IPS-15b (cell line): ENCODE results near the gene AURKAIP1.

Experiments
- H3K27me3 ChIP-seq: one replicate; pipeline ENCODE4 v1.6.1; 2013; ENCODE audit warnings: low read length; ENCODE audit not compliant: control insufficient read depth, insufficient read depth
- H3K36me3 ChIP-seq: one replicate; pipeline ENCODE4 v1.6.1; 2013; ENCODE audit warnings: low read length; ENCODE audit not compliant: control insufficient read depth, insufficient read depth
- H3K4me1 ChIP-seq: one replicate; pipeline ENCODE4 v1.6.1; 2013; ENCODE audit warnings: mild to moderate bottlenecking, low read length; ENCODE audit not compliant: control insufficient read depth, insufficient read depth
- H3K4me3 ChIP-seq: one replicate; pipeline ENCODE4 v1.5.1; 2013; ENCODE audit warnings: low read depth, low read length
- H3K9ac ChIP-seq: one replicate; pipeline ENCODE4 v1.6.1; 2013; ENCODE audit warnings: low read depth, mild to moderate bottlenecking, low read length
- H3K9me3 ChIP-seq: one replicate; pipeline ENCODE4 v1.6.1; 2013; ENCODE audit warnings: mild to moderate bottlenecking, low read length; ENCODE audit not compliant: control insufficient read depth, insufficient read depth

AURKAIP1 gene

DNA sequence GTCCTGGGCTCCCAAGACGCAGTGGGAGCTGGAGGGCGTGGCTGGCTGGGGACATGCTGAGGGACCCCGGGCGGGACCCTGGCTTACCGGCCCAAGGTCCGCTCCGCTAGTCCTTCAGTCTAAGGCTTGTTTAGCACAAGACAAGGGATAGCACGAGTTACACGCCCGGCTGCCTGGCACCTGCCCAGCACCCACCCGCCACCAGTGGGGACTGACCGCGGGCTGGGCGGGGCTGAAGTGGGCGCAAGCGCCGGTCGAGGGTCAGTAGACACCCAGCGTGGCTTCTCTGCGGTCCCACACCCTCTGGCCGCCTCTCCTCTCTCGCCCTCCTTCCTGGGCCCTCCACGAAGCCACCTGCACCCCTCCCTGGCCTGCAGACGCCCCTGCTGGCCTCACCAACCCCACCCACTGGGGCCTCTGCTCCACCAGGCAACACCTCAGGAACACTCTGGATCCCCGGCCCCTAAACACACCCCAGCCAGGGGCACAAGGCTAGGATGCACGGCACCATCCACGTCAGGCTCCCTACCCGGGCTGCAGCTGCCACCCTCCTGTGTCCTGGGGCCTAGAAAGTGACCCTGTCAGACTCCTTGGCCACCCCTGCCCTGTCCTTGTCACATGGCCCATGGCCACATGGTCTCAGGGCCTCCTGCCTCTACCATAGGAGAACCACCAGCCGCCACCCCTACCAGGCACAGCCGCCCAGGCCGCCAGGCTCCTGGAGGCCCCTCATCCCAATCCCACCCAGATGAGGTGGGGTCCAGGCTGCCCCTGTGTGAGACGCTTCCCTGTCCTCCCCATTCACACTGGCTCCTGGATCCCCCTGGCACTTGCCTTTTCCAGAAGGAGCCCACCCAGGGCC is 37.8 kb downstream of the AURKAIP1 start:
- peaks cover 36% of the 10 kb centered on the region for H3K36me3 ChIP-seq
- H3K27me3 ChIP-seq = no peaks in the 10 kb centered on the region
- no peaks in the 10 kb centered on the region for H3K4me1 ChIP-seq
- no peak overlapping the region for H3K9ac ChIP-seq
- H3K9me3 ChIP-seq = no peaks in the 10 kb centered on the region
- no peak overlapping the region for H3K4me3 ChIP-seq

GRCh38 chr1:1336446-1336845 is 38.6 kb downstream of the AURKAIP1 start:
- H3K9me3 ChIP-seq = no peaks in the 10 kb centered on the region
- peaks cover 34% of the 10 kb centered on the region for H3K36me3 ChIP-seq
- no peaks in the 10 kb centered on the region for H3K27me3 ChIP-seq
- H3K4me1 ChIP-seq = no peaks in the 10 kb centered on the region
- no peak overlapping the region for H3K9ac ChIP-seq
- no peak overlapping the region for H3K4me3 ChIP-seq

DNA sequence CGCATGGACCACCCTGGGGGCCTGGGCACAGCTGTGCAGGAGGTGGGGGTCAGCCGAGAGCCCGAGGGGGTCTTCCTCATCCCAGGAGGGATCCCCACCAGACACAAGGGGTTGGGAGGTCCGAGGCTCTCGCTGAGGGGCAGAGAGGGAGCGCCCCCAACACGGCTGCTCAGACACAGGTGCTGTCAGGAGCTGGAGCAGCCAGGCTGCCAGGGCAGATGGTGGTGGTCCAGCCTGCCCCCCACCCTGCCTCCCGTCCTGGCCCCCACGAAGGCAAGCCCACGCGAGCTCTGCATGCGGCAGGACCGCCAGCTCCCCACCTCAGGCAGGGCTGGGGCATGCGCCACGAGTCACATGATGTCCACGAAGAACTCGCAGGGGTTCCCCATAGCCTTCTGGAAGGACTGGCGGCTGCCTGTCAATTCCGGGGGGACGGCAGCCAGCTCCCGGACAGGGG is 39.2 kb downstream of the AURKAIP1 start:
- Histone ChIP-seq H3K36me3 (peaks cover 28% of the 10 kb centered on the region), H3K4me3 (no peak overlapping the region), H3K4me1 (no peaks in the 10 kb centered on the region), H3K9me3 (no peaks in the 10 kb centered on the region), H3K9ac (no peak overlapping the region), H3K27me3 (no peaks in the 10 kb centered on the region)

- no peak overlapping the region for H3K9ac ChIP-seq
- H3K4me3 ChIP-seq = no peak overlapping the region
- no peaks in the 10 kb centered on the region for H3K4me1 ChIP-seq
- H3K27me3 ChIP-seq = no peaks in the 10 kb centered on the region
- no peaks in the 10 kb centered on the region for H3K9me3 ChIP-seq
- H3K36me3 ChIP-seq = peaks cover 24% of the 10 kb centered on the region
These were observed 39.7 kb downstream of the AURKAIP1 start for GRCh38 chr1:1335283-1335682.

DNA sequence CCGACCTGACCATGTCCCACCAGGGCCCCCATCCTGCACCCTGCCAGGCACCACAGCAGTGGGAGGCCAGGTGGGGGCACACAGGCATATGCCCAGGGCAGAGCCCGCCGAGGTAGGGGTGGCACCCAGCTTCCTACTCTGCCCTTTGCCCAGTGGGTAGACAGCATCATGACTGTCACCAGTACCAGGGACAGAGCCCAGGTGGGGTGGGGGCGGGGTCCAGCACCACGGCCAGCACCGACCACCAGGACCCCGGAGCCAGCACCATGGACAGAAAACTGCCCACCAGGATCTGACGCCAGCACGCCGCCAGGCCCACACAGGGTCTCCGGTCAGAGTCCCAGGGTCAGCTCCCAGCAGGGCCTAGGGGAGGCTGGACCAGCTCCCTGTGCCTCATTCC is 40.2 kb downstream of the AURKAIP1 start:
- H3K9me3 ChIP-seq = no peaks in the 10 kb centered on the region
- H3K4me1 ChIP-seq = no peaks in the 10 kb centered on the region
- H3K9ac ChIP-seq = no peak overlapping the region
- H3K4me3 ChIP-seq = no peak overlapping the region
- peaks cover 24% of the 10 kb centered on the region for H3K36me3 ChIP-seq
- H3K27me3 ChIP-seq = no peaks in the 10 kb centered on the region

DNA sequence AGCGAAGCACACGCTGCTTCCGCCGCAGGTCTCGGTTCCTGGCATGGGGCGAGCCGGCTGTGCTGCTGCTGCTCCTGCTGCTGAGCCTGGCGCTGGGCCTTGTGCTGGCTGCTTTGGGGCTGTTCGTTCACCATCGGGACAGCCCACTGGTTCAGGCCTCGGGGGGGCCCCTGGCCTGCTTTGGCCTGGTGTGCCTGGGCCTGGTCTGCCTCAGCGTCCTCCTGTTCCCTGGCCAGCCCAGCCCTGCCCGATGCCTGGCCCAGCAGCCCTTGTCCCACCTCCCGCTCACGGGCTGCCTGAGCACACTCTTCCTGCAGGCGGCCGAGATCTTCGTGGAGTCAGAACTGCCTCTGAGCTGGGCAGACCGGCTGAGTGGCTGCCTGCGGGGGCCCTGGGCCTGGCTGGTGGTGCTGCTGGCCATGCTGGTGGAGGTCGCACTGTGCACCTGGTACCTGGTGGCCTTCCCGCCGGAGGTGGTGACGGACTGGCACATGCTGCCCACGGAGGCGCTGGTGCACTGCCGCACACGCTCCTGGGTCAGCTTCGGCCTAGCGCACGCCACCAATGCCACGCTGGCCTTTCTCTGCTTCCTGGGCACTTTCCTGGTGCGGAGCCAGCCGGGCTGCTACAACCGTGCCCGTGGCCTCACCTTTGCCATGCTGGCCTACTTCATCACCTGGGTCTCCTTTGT is 41.3 kb downstream of the AURKAIP1 start:
- peaks cover 19% of the 10 kb centered on the region for H3K36me3 ChIP-seq

DNA sequence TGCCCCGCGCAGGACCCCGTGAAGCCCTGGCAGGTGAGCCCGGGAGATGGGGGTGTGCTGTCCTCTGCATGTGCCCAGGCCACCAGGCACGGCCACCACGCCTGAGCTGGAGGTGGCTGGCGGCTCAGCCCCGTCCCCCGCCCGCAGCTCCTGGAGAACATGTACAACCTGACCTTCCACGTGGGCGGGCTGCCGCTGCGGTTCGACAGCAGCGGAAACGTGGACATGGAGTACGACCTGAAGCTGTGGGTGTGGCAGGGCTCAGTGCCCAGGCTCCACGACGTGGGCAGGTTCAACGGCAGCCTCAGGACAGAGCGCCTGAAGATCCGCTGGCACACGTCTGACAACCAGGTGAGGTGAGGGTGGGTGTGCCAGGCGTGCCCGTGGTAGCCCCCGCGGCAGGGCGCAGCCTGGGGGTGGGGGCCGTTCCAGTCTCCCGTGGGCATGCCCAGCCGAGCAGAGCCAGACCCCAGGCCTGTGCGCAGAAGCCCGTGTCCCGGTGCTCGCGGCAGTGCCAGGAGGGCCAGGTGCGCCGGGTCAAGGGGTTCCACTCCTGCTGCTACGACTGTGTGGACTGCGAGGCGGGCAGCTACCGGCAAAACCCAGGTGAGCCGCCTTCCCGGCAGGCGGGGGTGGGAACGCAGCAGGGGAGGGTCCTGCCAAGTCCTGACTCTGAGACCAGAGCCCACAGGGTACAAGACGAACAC is 42.1 kb downstream of the AURKAIP1 start:
- no peaks in the 10 kb centered on the region for H3K27me3 ChIP-seq
- no peak overlapping the region for H3K4me3 ChIP-seq
- H3K36me3 ChIP-seq = peaks cover 13% of the 10 kb centered on the region
- H3K4me1 ChIP-seq = no peaks in the 10 kb centered on the region
- H3K9me3 ChIP-seq = no peaks in the 10 kb centered on the region
- no peak overlapping the region for H3K9ac ChIP-seq

More for the DNA sequence above, 41.3 kb downstream of the AURKAIP1 start:
- H3K4me3 ChIP-seq = no peak overlapping the region
- no peak overlapping the region for H3K9ac ChIP-seq
- H3K4me1 ChIP-seq = no peaks in the 10 kb centered on the region
- H3K27me3 ChIP-seq = no peaks in the 10 kb centered on the region
- H3K9me3 ChIP-seq = no peaks in the 10 kb centered on the region

- H3K9me3 ChIP-seq = no peaks in the 10 kb centered on the region
- H3K27me3 ChIP-seq = no peaks in the 10 kb centered on the region
- no peaks in the 10 kb centered on the region for H3K4me1 ChIP-seq
- no peak overlapping the region for H3K9ac ChIP-seq
- H3K36me3 ChIP-seq = peaks cover 9% of the 10 kb centered on the region
- H3K4me3 ChIP-seq = no peak overlapping the region
These were observed 42.8 kb downstream of the AURKAIP1 start for GRCh38 chr1:1332031-1332755.

GRCh38 chr1:1331068-1331965 is 43.7 kb downstream of the AURKAIP1 start, which contains the start of gene TAS1R3:
TAS1R3 (plus strand) TSS chr1:1331280; CDS start chr1:1331346, 66 bp downstream.
- no peak within 1 kb of the TSS for H3K9ac ChIP-seq
- H3K4me1 ChIP-seq = no peaks in the 10 kb centered on the region
- peaks cover 7% of the 10 kb centered on the region for H3K36me3 ChIP-seq
- no peak within 1 kb of the TSS for H3K4me3 ChIP-seq
- no peaks in the 10 kb centered on the region for H3K27me3 ChIP-seq
- no peaks in the 10 kb centered on the region for H3K9me3 ChIP-seq

- H3K36me3 ChIP-seq = peaks cover 7% of the 10 kb centered on the region
- no peak overlapping the region for H3K9ac ChIP-seq
- peaks cover 2% of the 10 kb centered on the region for H3K4me1 ChIP-seq
- H3K4me3 ChIP-seq = no peak overlapping the region
- no peaks in the 10 kb centered on the region for H3K9me3 ChIP-seq
- no peaks in the 10 kb centered on the region for H3K27me3 ChIP-seq
These were observed 44.5 kb downstream of the AURKAIP1 start for GRCh38 chr1:1330366-1331067.
